ENCODE data around the gene ARMC8.

Gene ARMC8

DNA sequence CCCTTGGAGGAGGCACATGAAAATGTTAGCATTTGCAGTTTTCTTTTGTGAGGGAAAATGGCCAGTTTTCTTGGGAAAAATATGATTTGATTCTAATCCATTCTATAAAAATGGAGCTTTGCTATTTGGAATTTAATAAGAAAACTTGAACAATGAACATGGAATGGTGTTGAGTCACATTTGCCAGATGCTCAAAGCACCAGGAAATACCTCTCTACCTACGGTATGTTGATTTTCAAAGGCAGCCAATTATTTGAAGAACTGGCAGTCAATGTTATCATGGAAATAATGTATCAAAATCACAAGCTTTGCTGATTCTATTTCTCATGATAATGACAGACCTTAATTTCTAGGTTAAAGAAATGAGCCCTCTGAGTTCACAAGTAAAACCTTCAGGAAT lies 127.7 kb downstream of the ARMC8 start:
- DNase-seq (ENCODE audit: low read depth) = no peak

DNA sequence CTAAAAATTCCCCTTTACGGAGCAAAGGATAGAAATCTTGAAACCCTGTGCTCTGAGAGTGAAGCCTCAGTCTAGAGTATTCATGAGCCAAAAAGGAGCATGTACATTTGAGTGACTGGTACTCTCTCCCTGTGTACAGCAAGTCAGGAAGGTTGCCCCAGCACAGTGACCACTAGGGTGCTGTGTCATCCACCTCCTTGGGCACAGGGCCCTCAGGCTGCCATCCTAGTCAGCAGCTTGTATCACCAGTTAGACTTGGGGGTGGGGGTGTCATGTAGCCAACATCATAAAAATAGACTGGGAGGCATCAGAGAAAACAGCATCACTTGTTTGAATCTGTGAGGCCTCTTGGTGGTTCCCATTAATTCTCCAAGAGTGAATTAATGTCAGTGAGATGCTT lies 130.6 kb downstream of the ARMC8 start:
- no peak for DNase-seq (ENCODE audit: low read depth)

DNA sequence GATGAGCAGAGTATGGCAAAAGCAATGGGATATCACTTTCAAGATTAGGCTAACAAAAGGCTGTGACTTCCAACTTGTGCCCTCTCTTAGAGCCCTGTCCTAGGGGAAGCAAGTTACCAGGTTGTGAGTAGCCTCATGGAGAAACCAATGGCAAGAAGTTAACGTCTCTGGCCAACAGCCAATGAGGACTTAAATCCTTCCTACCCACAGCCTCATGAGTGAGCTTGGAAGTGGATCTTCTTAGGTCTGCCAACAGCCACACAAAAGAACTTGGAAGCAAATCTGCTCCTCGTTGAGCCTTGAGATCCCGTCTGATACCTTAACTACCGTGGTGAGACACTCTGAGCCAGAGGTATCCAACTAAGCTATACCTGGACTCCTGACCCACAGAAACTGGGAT lies 136.9 kb downstream of the ARMC8 start:
- DNase-seq (ENCODE audit: low read depth) = no peak

DNA sequence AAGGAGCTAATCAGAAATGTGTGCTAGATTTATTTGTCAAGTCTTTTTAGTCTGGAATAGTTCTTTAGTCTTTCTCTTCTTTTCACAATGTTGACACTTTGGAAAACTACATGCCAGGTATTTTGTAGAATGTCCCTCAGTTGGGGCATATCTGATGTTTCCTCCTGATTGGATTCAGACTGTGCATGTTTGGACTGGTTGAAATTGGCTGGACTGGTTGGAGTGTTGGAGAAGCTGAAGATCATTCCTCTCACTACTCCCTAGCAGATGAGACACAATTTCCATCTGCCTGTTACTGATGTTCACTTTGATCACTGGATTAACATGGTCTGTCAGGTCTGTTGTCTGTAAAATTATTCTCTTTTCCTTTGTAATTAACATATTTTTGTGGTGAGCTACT lies 138.9 kb downstream of the ARMC8 start:
- no peak for DNase-seq (ENCODE audit: low read depth)

DNA sequence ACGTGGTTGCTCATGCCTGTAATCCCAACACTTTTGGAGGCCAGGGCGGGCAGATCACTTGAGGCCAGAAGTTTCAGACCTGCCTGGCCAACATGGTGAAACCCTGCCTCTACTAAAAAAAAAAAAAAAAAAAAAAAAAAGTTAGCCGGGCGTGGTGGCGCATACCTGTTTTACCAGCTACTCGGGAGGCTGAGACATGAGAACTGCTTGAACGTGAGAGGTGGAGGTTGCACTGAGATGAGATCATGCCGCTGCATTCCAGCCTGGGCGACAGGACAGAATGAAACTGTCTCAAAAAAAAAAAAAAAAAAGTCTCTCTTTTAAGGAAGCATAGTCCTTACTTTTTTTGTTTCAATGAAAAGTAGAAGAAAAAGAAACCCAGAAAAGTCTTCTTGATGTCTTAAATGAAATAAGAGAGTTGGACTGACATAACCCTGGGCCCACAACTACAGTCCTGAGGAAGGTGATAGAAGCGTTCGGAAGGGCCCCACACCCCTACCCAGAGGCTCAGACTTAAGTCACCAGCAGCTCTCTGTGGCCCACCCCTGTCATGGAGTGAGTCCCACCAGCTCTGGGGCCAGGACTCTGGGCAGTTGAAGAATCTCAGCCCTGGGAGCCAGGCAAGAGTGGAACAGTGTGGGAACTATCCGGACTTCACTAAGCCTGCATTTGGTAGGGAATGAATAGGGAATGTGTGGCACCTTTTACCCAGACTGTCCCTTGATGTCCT lies 139.9 kb downstream of the ARMC8 start:
- no peak for DNase-seq (ENCODE audit: low read depth)

DNA sequence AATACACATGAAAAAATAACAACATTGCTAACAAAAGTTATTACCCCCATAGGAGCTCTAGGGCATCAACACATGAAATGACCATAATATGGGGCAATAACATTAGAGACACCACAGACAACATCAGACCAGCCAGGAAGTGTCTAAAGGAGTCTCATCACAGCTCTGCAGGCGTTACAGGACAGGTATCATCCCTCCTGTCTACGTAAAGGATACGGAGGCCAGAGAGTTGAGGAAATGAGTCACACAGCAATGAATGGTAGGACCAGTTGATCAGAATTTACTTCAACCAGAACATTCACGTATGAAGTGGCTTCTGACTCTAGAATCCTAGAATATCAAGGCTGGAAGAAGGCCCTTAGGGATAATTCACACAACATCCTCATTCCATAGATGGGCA lies 140.7 kb downstream of the ARMC8 start:
- DNase-seq (ENCODE audit: low read depth) = no peak

DNA sequence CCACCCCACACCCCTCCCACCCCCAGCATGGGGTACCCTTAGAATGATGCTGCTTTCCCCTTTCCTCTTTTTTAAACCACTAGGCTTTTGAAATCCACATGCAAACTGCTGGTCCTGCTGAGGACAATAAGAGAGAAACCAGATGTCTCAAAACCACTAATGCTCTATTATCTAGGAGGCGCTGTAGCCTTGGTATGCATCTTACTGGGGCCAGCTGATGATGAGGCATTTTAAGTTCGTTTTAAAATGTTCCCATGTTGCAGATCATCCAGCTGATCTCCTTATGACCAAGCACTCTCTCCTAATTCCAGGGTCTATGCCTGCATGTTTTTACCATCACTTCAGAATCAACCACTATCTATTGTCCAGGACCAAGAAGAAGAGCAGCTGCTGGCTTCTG lies 141.2 kb downstream of the ARMC8 start:
- no peak for DNase-seq (ENCODE audit: low read depth)

DNA sequence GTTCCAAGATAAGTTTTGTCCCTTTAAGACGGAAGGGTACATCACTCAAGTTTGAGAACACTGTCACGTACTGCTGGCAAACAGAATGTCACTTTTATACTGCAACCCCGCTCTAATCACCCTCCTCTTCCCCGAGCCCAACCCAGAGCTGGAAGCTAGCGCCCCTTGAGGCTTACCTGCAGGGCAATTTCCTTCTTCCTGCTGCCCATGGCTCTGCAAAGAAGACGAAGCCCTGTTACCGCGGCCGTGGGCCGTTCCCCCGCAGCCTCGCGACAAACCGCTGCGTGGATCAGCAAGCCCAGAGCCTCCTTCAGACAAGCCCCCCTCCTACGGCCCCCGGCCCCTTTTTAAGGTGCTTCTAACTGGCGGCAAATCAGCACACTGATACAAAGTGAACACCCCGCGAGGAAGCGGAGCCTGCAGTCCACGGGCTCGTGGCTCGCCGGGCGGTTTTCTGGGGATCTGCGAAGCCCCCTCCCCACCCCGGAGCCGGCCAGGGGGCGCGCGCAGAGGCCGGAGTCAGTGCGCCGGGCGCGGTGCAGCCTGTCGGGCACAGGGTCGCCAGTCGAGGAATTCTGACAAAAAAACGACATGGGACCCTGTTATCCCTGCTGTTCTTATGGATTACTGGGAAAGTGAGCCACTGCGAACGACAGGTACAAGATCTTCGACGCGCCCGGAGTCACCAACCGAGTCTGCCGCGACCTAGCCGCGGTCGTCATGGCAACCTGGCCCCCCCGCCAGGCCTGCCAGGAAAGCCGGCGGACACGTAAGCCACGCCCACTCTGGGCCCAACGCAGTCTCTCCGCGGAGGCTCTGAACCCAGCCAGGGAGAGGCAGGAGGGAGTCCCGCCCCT lies 142.3 kb downstream of the ARMC8 start, which contains the start of gene NME9:
NME9 (minus strand) TSS at position 725 of the 857 bp plus-strand sequence; CDS start at position 209, 516 bp downstream.
- peak; percentile 82 for DNase-seq (ENCODE audit: low read depth)

DNA sequence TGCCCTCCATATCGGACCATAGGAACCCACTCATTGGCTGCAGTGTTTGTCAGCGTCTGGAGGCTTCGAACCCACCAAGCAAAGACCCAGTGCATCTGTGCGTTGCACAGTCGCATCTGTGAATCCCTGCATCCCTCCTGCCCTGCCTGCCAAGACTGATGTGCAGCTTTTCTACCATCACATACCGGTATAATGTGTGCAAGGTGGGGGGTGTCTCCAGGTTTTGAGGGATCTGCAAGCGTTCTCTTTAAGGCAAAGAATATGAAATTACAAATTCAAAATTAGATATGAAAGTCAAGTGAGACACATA lies 142.8 kb downstream of the ARMC8 start:
- DNase-seq (ENCODE audit: low read depth) = no peak

DNA sequence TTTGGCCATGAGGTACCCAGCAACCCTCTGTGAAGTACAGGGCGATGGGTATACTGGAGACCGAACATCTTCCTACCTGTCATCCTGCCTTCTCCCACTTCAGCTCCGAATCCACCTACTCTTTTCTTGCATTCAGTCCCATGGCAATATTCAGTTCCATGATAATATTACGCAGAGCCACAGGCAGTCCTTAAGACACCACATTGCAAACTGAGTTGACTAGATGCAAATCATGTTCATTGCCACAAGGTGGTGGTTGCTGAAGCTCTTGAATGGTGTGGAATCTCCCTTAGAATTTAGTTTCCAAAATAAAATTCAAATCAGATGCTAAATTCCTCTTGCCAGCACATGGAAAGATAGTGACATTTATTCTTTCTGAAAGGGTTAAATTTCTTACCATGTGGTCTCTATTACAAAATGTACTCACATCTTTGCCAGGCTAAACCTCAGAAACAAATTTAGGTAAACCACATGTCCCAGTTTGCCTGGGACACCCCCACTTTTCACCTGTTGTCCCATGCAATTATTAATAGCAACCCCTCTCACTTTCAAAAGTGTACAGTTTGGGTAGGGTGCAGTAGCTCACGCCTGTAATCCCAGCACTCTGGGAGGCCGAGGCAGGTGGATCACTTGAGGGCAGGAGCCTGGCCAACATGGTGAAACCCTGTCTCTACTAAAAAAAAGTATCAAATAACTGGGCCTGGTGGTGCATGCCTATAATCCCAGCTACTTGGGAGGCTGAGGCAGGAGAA lies 144.2 kb downstream of the ARMC8 start:
- no peak for DNase-seq (ENCODE audit: low read depth)

DNA sequence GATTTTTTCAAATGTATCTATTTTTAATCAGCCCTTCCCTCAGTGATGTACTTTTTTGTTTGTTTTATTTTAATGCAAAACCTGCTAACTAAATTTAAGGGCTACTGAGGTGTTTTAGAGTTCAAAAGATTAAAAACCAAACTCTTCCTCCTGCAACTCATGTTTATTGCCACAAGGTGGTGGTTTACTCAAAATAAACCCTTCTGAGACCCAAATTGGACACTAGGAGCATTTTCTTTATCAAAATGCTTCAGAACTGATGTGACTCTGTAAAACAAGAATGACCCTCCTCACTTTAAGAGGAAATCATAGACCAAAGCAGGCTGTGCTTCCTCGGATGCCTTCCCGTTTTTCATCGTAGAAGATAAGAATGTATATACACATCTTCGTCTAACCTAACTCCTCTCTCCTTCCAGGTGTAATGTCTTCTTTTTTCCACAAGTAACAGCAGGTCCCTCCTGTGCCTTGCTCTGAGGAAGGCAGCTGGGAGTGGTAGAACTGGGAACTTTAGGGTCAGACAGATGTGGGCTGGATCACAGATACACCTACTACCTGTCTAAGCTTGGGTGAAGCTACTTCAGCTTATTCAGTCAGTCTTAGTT lies 145.5 kb downstream of the ARMC8 start:
- DNase-seq (ENCODE audit: low read depth) = no peak

DNA sequence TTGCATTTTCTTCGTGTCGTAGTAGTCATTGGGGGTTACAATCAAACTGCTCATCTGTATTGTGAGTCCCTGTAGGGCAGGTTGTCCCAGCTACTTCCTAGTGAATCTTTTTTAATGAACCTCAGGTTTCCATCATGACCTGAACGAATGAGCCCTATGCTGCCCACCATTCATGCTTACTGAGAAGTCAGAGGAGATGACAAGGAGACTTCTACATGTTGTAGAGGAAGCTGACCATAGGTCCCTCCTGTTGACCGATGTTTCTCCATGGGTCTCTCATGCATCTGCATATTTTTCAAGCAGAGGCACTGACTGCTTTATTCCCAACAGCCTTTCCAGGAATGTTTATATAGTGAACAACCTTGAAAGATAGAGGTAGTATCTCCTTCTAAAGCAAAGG lies 147.5 kb downstream of the ARMC8 start:
- no peak for DNase-seq (ENCODE audit: low read depth)

DNA sequence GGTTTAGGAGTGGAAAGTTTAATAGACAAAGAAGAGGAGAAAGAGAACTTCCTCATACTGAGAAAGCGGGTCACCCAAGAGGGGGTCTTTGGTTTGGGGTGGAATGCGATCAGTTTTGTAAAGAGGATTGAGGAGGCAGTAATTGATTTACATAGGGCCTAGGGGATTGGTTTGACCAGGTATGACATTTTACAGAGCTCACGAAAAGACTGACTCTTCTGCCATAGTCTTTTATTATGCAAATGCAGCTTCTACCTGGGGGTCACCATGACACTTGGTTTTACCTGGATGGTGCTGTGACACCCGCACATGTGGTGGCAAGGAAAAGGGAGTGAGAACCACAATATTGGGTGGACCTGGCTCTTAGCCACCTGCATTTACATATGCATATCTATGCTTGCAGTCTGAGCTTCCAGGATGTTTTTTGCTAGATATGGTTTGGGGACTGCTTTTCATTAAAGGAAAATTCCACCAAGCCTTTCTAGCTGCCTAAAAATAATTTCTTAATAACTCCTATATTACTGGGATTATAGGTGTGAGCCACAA lies 149.4 kb downstream of the ARMC8 start:
- no peak for DNase-seq (ENCODE audit: low read depth)

DNA sequence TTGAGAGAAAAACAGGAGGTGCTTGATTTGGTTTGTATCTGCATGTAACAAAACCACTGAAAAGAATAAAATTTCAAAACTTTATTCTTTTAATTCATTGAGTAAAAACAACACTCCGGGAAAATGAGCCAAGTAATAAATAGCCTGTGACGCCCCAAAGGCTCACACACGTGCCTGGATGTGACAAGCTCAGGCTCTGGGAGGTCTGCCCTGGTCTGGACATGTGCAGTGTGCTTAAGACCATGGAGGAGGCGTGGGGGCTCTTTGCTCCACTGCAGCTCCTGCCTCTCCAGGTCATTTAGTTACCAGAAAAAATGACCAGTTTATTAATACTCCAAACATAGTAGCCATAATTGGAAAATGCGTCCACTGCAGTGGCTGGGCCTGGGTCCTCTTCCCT lies 151.1 kb downstream of the ARMC8 start:
- no peak for DNase-seq (ENCODE audit: low read depth)

DNA sequence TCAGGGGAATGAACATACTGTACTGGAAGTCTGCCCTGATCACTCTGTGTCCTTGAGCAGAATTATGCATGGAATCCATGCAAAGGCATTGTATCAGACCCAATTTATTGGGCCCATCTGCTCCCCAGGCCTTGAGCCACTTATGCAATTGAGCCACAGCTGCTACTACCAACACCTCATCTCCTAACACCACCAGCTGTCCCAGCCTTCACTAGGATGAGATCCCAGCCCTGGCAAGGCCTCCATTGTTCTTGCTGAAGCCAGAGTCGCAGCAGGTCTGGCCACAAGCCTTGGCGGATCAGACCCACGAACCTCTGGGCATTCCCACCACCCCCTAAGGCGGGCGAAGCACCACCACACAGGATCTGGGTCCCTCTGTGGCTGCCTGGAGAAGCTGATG lies 151.7 kb downstream of the ARMC8 start:
- DNase-seq (ENCODE audit: low read depth) = no peak

DNA sequence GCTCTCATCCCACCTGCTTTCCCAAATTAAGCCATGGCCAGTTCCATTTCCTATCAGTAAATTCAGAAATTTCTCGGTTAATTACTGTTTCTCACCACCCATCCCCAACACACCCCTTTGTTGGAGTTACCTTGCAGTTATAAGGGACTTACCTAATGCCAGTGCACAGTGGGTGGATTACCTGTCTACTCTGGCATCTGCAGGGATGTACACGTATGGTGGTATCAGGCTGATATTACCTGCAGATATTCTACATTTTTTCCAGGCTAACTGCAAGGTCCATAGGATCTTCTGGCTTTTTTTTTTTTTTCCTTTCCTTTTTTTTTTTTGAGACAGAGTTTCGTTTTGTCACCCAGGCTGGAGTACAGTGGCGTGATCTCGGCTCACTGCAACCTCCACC lies 153.4 kb downstream of the ARMC8 start:
- DNase-seq (ENCODE audit: low read depth) = no peak

DNA sequence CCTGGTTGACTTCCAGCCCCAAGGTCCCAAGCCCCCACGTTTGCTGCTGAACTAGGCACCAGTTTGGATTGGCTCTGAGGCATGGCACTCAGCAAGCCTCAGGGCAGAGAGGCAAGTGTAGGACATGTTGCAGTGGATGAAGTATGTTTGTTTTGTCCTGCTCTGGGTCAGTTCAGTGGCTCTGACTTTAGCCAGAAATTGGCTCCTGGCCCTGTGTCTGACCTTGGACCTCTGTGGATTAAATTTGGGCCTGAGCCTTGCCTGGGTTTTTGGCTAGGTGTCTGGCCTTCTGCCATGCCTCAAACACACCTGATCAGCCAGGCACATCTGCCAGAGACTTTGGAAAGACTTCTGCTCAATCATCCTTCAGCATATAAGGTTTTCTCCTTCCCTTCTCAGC lies 157.7 kb downstream of the ARMC8 start:
- DNase-seq (ENCODE audit: low read depth) = no peak
